Osteocyte (in vitro differentiated cells): ENCODE data around the gene SETD4. TPM values are rescaled to one million over a fixed set of nuclear protein-coding genes. Genes with fewer than 3 reads are reported as not detected.

Experiments
- DNase-seq: peaks from one replicate; pipeline ENCODE4 v3.0.0; 2021; ENCODE audit warnings: mixed read lengths; ENCODE audit not compliant: unreplicated experiment; ENCODE audit errors: extremely low spot score
- H3K27ac Mint-ChIP-seq: one replicate; pipeline ENCODE4 v1.8.0; 2021; ENCODE audit warnings: mild to moderate bottlenecking, mixed read lengths; ENCODE audit not compliant: unreplicated experiment
- H3K27me3 Mint-ChIP-seq: one replicate; pipeline ENCODE4 v1.8.0; 2021; ENCODE audit warnings: mixed read lengths; ENCODE audit not compliant: unreplicated experiment
- H3K36me3 Mint-ChIP-seq: one replicate; pipeline ENCODE4 v1.8.0; 2021; ENCODE audit warnings: mixed read lengths; ENCODE audit not compliant: unreplicated experiment
- H3K4me1 Mint-ChIP-seq: one replicate; pipeline ENCODE4 v1.8.0; 2021; ENCODE audit warnings: mixed read lengths; ENCODE audit not compliant: unreplicated experiment
- H3K4me3 Mint-ChIP-seq: one replicate; pipeline ENCODE4 v1.8.0; 2021; ENCODE audit warnings: mild to moderate bottlenecking, moderate library complexity, mixed read lengths; ENCODE audit not compliant: unreplicated experiment
- H3K9me3 Mint-ChIP-seq: one replicate; pipeline ENCODE4 v1.8.0; 2021; ENCODE audit warnings: mixed read lengths; ENCODE audit not compliant: unreplicated experiment
- total RNA-seq: library from RNA; stranded (reverse); gene quantifications from 2 replicates; pipeline ENCODE4 v1.2.1, GENCODE V29; 2021
- TF ChIP-seq, protein P1 (sequence below): fragments of 200-600 bp; sonication (generic); IDR thresholded peaks from 2 replicates; pipeline ENCODE4 v1.5.0; 2021; ENCODE audit warnings: antibody characterized with exemption, mild to moderate bottlenecking, moderate library complexity

SETD4 gene
- total RNA-seq, 1 donor from 2014 or later, result 16.6 TPM

DNA sequence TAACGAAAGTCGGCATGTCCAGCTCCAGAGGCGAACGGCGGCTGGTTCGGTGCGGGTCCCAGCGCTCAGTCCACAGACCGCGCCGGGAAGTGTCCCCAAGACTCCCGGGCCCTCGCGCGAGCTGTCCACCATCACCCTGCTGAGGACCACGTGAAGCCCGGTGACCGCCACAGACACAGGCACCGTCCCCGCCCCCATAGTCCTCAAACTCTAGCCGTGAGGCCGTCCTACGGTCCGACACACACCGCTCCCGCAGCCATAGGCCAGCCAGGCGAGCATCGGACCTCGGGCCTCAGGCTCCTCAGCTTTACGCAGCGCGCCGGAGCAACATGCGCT lies 535 bp downstream of the SETD4 start:
- peak overlapping the region; percentile 93 for H3K27ac Mint-ChIP-seq
- H3K36me3 Mint-ChIP-seq, result peaks cover 22% of the 10 kb centered on the region
- no peaks in the 10 kb centered on the region for H3K9me3 Mint-ChIP-seq
- peaks cover 15% of the 10 kb centered on the region for H3K4me1 Mint-ChIP-seq
- TF ChIP-seq, protein P1, sequence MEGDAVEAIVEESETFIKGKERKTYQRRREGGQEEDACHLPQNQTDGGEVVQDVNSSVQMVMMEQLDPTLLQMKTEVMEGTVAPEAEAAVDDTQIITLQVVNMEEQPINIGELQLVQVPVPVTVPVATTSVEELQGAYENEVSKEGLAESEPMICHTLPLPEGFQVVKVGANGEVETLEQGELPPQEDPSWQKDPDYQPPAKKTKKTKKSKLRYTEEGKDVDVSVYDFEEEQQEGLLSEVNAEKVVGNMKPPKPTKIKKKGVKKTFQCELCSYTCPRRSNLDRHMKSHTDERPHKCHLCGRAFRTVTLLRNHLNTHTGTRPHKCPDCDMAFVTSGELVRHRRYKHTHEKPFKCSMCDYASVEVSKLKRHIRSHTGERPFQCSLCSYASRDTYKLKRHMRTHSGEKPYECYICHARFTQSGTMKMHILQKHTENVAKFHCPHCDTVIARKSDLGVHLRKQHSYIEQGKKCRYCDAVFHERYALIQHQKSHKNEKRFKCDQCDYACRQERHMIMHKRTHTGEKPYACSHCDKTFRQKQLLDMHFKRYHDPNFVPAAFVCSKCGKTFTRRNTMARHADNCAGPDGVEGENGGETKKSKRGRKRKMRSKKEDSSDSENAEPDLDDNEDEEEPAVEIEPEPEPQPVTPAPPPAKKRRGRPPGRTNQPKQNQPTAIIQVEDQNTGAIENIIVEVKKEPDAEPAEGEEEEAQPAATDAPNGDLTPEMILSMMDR, result no peak
- peak; percentile 83 for DNase-seq
- H3K4me3 Mint-ChIP-seq, result peak overlapping the region; percentile 92
- H3K27me3 Mint-ChIP-seq, result no peaks in the 10 kb centered on the region

DNA sequence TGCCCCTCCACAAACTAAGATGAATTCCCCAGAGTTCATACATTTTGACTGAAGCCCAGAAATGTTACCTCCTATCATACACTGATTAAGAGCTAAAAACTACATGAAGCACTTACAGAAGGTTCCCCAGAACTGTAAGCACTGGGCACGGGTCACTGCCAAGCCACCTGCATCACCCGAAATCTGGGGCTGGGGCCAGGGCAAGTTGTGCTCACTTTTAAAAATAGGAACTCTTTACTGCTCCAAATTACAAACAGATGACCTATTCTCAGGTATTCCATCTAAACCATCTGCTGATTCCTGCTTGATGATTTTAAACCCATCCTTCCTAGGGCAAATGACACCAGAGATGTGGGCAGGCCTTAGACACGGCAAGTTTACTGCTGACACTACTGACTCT lies 4.8 kb downstream of the SETD4 start:
- Mint-ChIP-seq H3K4me3 (no peak overlapping the region), H3K36me3 (peaks cover 44% of the 10 kb centered on the region), H3K27ac (no peak overlapping the region), H3K4me1 (peaks cover 10% of the 10 kb centered on the region), H3K27me3 (no peaks in the 10 kb centered on the region), H3K9me3 (no peaks in the 10 kb centered on the region)
- TF ChIP-seq, protein P1, result no peak
- DNase-seq, result no peak

DNA sequence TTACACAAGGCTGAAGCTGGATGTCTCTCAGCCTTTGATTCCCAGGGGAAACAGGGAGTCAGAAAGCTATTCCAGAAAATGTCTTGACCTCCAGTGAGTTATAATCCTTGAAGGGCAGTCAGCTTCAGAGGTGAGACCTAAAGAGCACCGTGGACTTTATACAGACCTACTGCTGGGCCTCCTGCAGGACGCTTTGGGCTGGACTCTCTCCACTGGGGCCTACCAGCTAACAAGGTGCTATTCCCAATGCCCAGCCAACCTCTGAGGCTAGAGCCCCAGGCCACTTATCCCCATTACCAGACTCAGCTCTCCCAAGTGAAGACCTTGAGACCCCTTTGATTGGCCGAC lies 6.6 kb downstream of the SETD4 start:
- DNase-seq, result no peak
- no peaks in the 10 kb centered on the region for H3K9me3 Mint-ChIP-seq
- peaks cover 9% of the 10 kb centered on the region for H3K4me1 Mint-ChIP-seq
- no peak overlapping the region for H3K27ac Mint-ChIP-seq
- peaks cover 57% of the 10 kb centered on the region for H3K36me3 Mint-ChIP-seq
- TF ChIP-seq, protein P1, result no peak
- no peaks in the 10 kb centered on the region for H3K27me3 Mint-ChIP-seq
- H3K4me3 Mint-ChIP-seq, result no peak overlapping the region

DNA sequence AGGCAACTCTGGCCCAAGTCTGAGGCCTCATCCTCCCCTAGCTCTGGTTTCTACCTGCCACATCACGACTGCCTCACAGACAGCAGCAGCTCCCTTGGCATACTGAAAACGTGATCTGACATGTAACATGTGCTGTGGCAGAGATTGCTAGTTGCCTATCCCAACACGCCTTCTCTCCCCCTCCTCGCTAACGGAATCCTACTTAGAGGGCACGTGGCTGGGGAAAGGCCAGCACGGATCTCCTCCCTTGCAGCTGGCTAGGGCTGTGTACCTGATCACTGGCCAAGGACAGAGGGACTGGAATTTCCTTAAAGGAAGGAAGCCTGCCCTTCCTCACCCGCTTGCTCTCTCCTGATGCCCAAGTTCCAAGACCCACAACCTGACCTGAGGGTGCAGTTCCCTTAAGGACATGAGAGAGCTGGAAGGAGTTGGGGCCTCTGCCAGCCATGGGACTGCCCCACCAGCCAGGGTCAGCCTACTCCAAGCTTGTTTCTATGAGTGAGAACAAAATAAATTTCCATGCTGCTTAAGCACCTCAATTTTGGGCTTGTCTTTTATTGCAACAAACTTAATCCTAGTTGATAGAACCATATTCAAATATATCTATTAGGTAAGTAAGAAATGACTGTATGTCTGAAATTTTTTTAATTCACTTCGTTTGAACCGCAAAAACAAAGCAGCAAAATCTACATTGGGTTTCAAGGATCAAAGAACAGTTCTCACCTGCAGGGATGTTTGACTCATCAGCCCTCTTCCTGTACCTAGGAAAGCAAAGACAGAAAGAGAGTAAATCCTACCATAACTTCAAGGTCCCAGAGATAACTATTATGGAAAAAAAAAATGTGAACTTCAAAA lies 7.2 kb downstream of the SETD4 start:
- DNase-seq, result no peak
- no peak overlapping the region for H3K4me3 Mint-ChIP-seq
- H3K36me3 Mint-ChIP-seq, result peaks cover 59% of the 10 kb centered on the region
- H3K4me1 Mint-ChIP-seq, result peaks cover 7% of the 10 kb centered on the region
- no peak overlapping the region for H3K27ac Mint-ChIP-seq
- TF ChIP-seq, protein P1, result no peak
- H3K9me3 Mint-ChIP-seq, result no peaks in the 10 kb centered on the region
- H3K27me3 Mint-ChIP-seq, result no peaks in the 10 kb centered on the region

- H3K4me3 Mint-ChIP-seq, result no peak overlapping the region
- no peaks in the 10 kb centered on the region for H3K4me1 Mint-ChIP-seq
- no peak overlapping the region for H3K27ac Mint-ChIP-seq
- TF ChIP-seq, protein P1, result no peak
- H3K36me3 Mint-ChIP-seq, result peaks cover 60% of the 10 kb centered on the region
- no peaks in the 10 kb centered on the region for H3K9me3 Mint-ChIP-seq
- no peak for DNase-seq
- no peaks in the 10 kb centered on the region for H3K27me3 Mint-ChIP-seq
Measured at GRCh38 chr21:36048357-36048756, 12.0 kb downstream of the SETD4 start.
